ENCODE measurements around the gene DHRSX. TPM values are rescaled to one million over a fixed set of nuclear protein-coding genes. Genes with fewer than 3 reads are reported as not detected.

Gene DHRSX
- total and polyA plus RNA-seq, 2 donors (not counting 1 experiment from before 2014, with no cell fraction given), result 18.8 to 39.0 TPM

- WGBS (ENCODE audit: insufficient coverage), result 96% methylated on average over 5 of the region's 6 CpGs
Observed at GRCh38 chrX:2458309-2458708, 42.5 kb downstream of the DHRSX start.

More at GRCh38 chrX:2458309-2458708, 42.5 kb downstream of the DHRSX start:
- TF ChIP-seq CTCF (IDR thresholded peaks at IDR 0.05) (no peak), EZH2 (IDR thresholded peaks at IDR 0.05; ENCODE audit: borderline replicate concordance, insufficient read depth, low read depth, low read length, poor library complexity, severe bottlenecking) (no peak)
- H3K79me2 ChIP-seq (ENCODE audit: control insufficient read depth, insufficient read depth, low read length), result peaks cover 39% of the 10 kb centered on the region
- no peak overlapping the region for H3K27ac Mint-ChIP-seq
- no peak overlapping the region for H3K9ac ChIP-seq (ENCODE audit: low read length)
- H3K4me2 ChIP-seq (replicated peaks; ENCODE audit: low read depth, low read length, poor library complexity, severe bottlenecking), result no peak overlapping the region
- H4K20me1 ChIP-seq (ENCODE audit: control insufficient read depth, insufficient read depth, low read length, poor library complexity, severe bottlenecking), result peaks cover 23% of the 10 kb centered on the region
- peaks cover 14% of the 10 kb centered on the region for H3K4me1 Mint-ChIP-seq
- H3K9me3 ChIP-seq (ENCODE audit: control extremely low read depth in 1 of 3, control insufficient read depth in 2 of 3, insufficient read depth in 1 of 3, low read length in 2 of 3), result peaks cover 0 to 13% (median 3%) of the 10 kb centered on the region in 3 donors
- POLR2A ChIA-PET, result no interaction called here
- no peak overlapping the region for H3K27ac ChIP-seq (ENCODE audit: low read length in 2 of 2)
- ATAC-seq (ENCODE audit: low read depth) (no peak), DNase-seq (no peak)
- intact Hi-C loops (cut with micrococcal nuclease), result no loop called here
- peaks cover 4% of the 10 kb centered on the region for H3K9me3 Mint-ChIP-seq (ENCODE audit: insufficient read depth)
- CTCF ChIA-PET, result no interaction called here
- peaks cover 0 to 3% of the 10 kb centered on the region in 2 experiments for H3K36me3 ChIP-seq (replicated peaks in 1 of 2; ENCODE audit: control extremely low read depth in 1 of 2, control insufficient read depth in 1 of 2, extremely low read depth in 1 of 2, insufficient read depth in 2 of 2, low read length in 1 of 2)
- H3K4me3 ChIP-seq (ENCODE audit: control extremely low read depth in 1 of 5, extremely low read depth in 1 of 5, insufficient read depth in 1 of 5, low read depth in 2 of 5, low read length in 4 of 5), result no peak overlapping the region
- H3K27me3 Mint-ChIP-seq, result no peaks in the 10 kb centered on the region
- H3K4me1 ChIP-seq (ENCODE audit: control insufficient read depth in 2 of 2, insufficient read depth in 2 of 2, low read length in 2 of 2), result no peaks in the 10 kb centered on the region
- no peak overlapping the region for H3K4me3 Mint-ChIP-seq
- no peaks in the 10 kb centered on the region for H3K27me3 ChIP-seq (replicated peaks in 1 of 4; ENCODE audit: control extremely low read depth in 1 of 4, control insufficient read depth in 3 of 4, insufficient read depth in 4 of 4, low read length in 3 of 4)
- H2AFZ ChIP-seq (ENCODE audit: insufficient read depth, low read depth, low read length, poor library complexity, severe bottlenecking), result no peak overlapping the region
